ENCODE results near the gene ENTPD8. TPM values are rescaled to one million over a fixed set of nuclear protein-coding genes. Genes with fewer than 3 reads are reported as not detected.

Gene ENTPD8
- total RNA-seq, 2 experiments from 2014 or later = not detected

- Mint-ChIP-seq H3K36me3 (ENCODE audit: low read depth) (peaks cover 31% of the 10 kb centered on the region), H3K4me3 (no peak overlapping the region), H3K9me3 (no peaks in the 10 kb centered on the region), H3K27ac (peak overlapping the region; percentile 49), H3K27me3 (peaks cover 7% of the 10 kb centered on the region), H3K4me1 (ENCODE audit: low read depth) (peaks cover 28% of the 10 kb centered on the region)
- ChIA-PET CTCF (no interaction called here), POLR2A (no interaction called here)
- intact Hi-C loops (cut with micrococcal nuclease) = no loop called here
- DNase-seq = no peak
- no peak for TF ChIP-seq CTCF (IDR thresholded peaks at IDR 0.05)
- ATAC-seq = no peak
Measured at GRCh38 chr9:137448602-137448962, 7.4 kb upstream of the ENTPD8 start.

GRCh38 chr9:137447722-137448601 is 6.8 kb upstream of the ENTPD8 start:
- intact Hi-C loops (cut with micrococcal nuclease) = no loop called here
- Mint-ChIP-seq H3K9me3 (no peaks in the 10 kb centered on the region), H3K36me3 (ENCODE audit: low read depth) (peaks cover 27% of the 10 kb centered on the region), H3K27me3 (peaks cover 10% of the 10 kb centered on the region), H3K4me3 (no peak overlapping the region), H3K27ac (no peak overlapping the region), H3K4me1 (ENCODE audit: low read depth) (peaks cover 25% of the 10 kb centered on the region)
- ATAC-seq (no peak), DNase-seq (no peak)
- ChIA-PET CTCF (interaction anchor here (1.1 kb wide), 1 partner anchor 25 kb away, joined by 3 read pairs; the partner anchor contains the start of genes EXD3 and NOXA1), POLR2A (interaction anchor here (0.6 to 1.1 kb wide), 3 partner anchors 9 to 566 kb away, joined by 3 to 4 read pairs (median 3); no protein-coding TSS in a partner anchor)
- no peak for TF ChIP-seq CTCF (IDR thresholded peaks at IDR 0.05)

GRCh38 chr9:137446851-137447471 is 5.8 kb upstream of the ENTPD8 start:
- CTCF ChIA-PET = interaction anchor here (0.6 to 1.5 kb wide), 3 partner anchors 24 to 160 kb away, joined by 3 to 8 read pairs (median 3); partner anchors contain the start of genes EXD3 and NOXA1
- intact Hi-C loops (cut with micrococcal nuclease) = no loop called here
- no peak for TF ChIP-seq CTCF (IDR thresholded peaks at IDR 0.05)
- H3K4me3 Mint-ChIP-seq = no peak overlapping the region
- H3K27me3 Mint-ChIP-seq = peaks cover 16% of the 10 kb centered on the region
- peaks cover 17% of the 10 kb centered on the region for H3K36me3 Mint-ChIP-seq (ENCODE audit: low read depth)
- ATAC-seq = no peak
- H3K27ac Mint-ChIP-seq = no peak overlapping the region
- POLR2A ChIA-PET = interaction anchor here (0.6 to 1.1 kb wide), 3 partner anchors 10 to 565 kb away, joined by 3 to 4 read pairs (median 3); no protein-coding TSS in a partner anchor
- no peak for DNase-seq
- H3K4me1 Mint-ChIP-seq (ENCODE audit: low read depth) = peaks cover 19% of the 10 kb centered on the region
- H3K9me3 Mint-ChIP-seq = no peaks in the 10 kb centered on the region

- Mint-ChIP-seq H3K27me3 (peaks cover 18% of the 10 kb centered on the region), H3K4me3 (no peak overlapping the region)
- TF ChIP-seq CTCF (IDR thresholded peaks at IDR 0.05) = no peak
Measured at GRCh38 chr9:137445930-137446431, 4.8 kb upstream of the ENTPD8 start.

More at GRCh38 chr9:137445930-137446431, 4.8 kb upstream of the ENTPD8 start:
- no peak overlapping the region for H3K27ac Mint-ChIP-seq
- ChIA-PET POLR2A (interaction anchor here (0.9 to 1.2 kb wide), 2 partner anchors 17 to 23 kb away, joined by 3 to 4 read pairs; partner anchors contain the start of gene NOXA1), CTCF (interaction anchor here (0.6 to 2.1 kb wide), 9 partner anchors 10 to 159 kb away, joined by 3 to 8 read pairs (median 3); partner anchors contain the start of genes MRPL41 and NSMF)
- H3K36me3 Mint-ChIP-seq (ENCODE audit: low read depth) = peaks cover 16% of the 10 kb centered on the region
- H3K9me3 Mint-ChIP-seq = no peaks in the 10 kb centered on the region
- peaks cover 18% of the 10 kb centered on the region for H3K4me1 Mint-ChIP-seq (ENCODE audit: low read depth)
- intact Hi-C loops (cut with micrococcal nuclease) = no loop called here
- DNase-seq (no peak), ATAC-seq (no peak)
